H1 (cell line): ENCODE data around the gene STAG2. TPM values are rescaled to one million over a fixed set of nuclear protein-coding genes. Genes with fewer than 3 reads are reported as not detected.

Source experiments
- BACH1 ChIP-seq: IDR thresholded peaks from 2 replicates; pipeline ENCODE4 v1.6.1; 2012; ENCODE audit warnings: low read length, improper control_type of control experiment
- CHD7 ChIP-seq: fragments of 300-600 bp; sonication (generic); IDR thresholded peaks from 2 replicates; pipeline ENCODE4 v1.7.1; 2012; ENCODE audit warnings: low read length, moderate library complexity, mild to moderate bottlenecking, inconsistent platforms; ENCODE audit not compliant: insufficient replicate concordance
- HDAC6 ChIP-seq: IDR thresholded peaks from one replicate; pipeline ENCODE4 v1.7.1; 2012; ENCODE audit warnings: low read depth, mild to moderate bottlenecking, inconsistent platforms, low read length, moderate library complexity
- JUN ChIP-seq: IDR thresholded peaks from 2 replicates; pipeline ENCODE4 v1.6.1; 2011; ENCODE audit warnings: low read depth, mild to moderate bottlenecking, improper control_type of control experiment, low read length
- JUND ChIP-seq: IDR thresholded peaks from 2 replicates; pipeline ENCODE4 v1.6.1; 2011; ENCODE audit warnings: mild to moderate bottlenecking, improper control_type of control experiment, low read length
- SP1 ChIP-seq: IDR thresholded peaks from 2 replicates; pipeline ENCODE4 v1.6.1; 2011; ENCODE audit warnings: low read depth, low read length
- SP2 ChIP-seq: IDR thresholded peaks from 2 replicates; pipeline ENCODE4 v1.6.1; 2012; ENCODE audit warnings: mild to moderate bottlenecking, low read length, inconsistent platforms
- USF2 ChIP-seq: IDR thresholded peaks from 2 replicates; pipeline ENCODE4 v1.6.1; 2011; ENCODE audit warnings: low read length, improper control_type of control experiment
- polyA plus RNA-seq, 7 experiments: library from polyadenylated mRNA; depleted of rRNA in 3 of 7; stranded (reverse) in 5 of 7; unstranded in 2 of 7; fragments of >200 nt in 5 of 7; fragments of 200-250 nt in 2 of 7; gene quantifications; 1 replicate in 5 of 7; 2 replicates in 1 of 7; 4 replicates in 1 of 7; pipeline versions ENCODE4 v1.2.1 to v1.2.3, GENCODE V29; 2011 to 2013; ENCODE audit warnings: missing spikeins in 2 of 7, mixed read lengths in 2 of 7
- total RNA-seq: library from RNA; stranded (reverse); fragmentation: NEBNext Ultra II Directional; extraction: Animal tissue kit (Norgen Biotek cat#: 25700); gene quantifications from 2 replicates; pipeline ENCODE4 v1.2.1, GENCODE V29; 2021

The STAG2 gene
- total and polyA plus RNA-seq, 2 of the 8 experiments (the other 6 are each of a cell fraction or from before 2014, with no cell fraction given), result 20.3 to 94.9 TPM

DNA sequence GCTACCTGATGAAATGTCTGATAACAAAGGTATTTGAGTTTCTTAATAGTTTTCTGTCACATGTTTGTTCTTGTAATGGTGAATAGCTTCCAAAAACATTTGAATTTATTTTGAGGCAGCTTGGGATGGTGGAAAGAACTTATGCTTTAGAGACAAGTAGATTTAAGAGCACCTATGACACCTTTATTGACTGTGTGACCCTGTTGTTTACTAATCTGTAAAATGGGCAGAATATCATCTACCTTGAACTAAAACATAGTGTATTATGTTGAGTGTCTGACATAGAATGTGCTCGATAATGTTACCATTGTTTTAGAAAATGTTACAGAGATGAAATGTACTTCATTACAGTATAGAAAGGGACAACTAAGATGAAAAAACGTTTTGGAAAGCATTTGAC, 24.9 kb downstream of the STAG2 start (continued):
- TF ChIP-seq CHD7 (no peak), JUN (no peak), SP1 (no peak), USF2 (no peak), HDAC6 (no peak), BACH1 (no peak), JUND (no peak), SP2 (no peak)
